Measurements from ENCODE around the gene FAM217B.

- TF ChIP-seq, protein P1, sequence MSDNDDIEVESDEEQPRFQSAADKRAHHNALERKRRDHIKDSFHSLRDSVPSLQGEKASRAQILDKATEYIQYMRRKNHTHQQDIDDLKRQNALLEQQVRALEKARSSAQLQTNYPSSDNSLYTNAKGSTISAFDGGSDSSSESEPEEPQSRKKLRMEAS (IDR thresholded peaks at IDR 0.05; ENCODE audit: low read depth), result no peak
- TF ChIP-seq CTCF (IDR thresholded peaks at IDR 0.05), result no peak
Measured at GRCh38 chr20:59997896-59998295, 57.7 kb downstream of the FAM217B start.

All from SK-N-SH (cell line).